GM21576 (cell line): ENCODE measurements around the gene TMEM185A.
"Not testable (repeated sequence)": the region's sequence is repeated elsewhere in the genome, so short reads cannot be mapped to it uniquely, and the experiment has no call there.

Experiments
- ATAC-seq: cut with Tn5 transposase; IDR thresholded peaks from one replicate; pipeline ENCODE4 v1.9.1; 2021; ENCODE audit warnings: mild to moderate bottlenecking, moderate library complexity; ENCODE audit not compliant: unreplicated experiment

TMEM185A gene

DNA sequence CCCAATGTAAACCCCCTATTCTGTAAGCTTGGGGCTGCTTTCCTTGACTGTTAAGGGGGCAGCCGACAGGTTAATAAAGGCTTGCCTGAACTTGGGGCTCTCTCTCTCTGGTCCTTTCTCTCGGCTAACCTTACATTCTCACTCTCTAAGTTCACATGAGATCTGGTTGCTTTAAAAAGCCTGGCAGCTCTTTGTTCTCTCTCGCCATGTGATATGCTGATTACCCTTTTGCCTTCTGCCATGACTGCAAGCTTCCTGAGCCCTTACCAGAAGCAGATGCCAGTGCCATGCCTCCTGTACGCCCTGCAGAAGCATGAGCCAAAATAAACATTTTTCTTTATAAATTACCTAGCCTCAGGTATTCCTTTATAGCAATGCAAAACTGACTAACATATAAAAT is 76.3 kb downstream of the TMEM185A start:
- ATAC-seq = not testable (repeated sequence)

DNA sequence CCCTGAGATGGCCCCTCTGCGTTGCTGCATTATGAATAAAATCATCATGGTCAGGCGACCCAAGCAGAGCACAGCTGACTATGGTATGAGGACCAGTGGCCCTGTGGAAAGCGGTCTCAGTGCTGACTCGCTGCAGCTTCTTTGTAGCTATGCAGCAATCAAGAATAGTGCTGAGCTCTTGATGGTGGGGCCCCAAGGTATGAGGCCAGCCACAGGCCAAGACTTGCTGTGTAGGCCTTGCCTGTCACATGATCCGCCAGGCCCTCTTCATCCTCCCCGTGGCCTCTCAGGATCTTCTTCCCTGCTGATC is 79.7 kb downstream of the TMEM185A start:
- ATAC-seq = not testable (repeated sequence)

DNA sequence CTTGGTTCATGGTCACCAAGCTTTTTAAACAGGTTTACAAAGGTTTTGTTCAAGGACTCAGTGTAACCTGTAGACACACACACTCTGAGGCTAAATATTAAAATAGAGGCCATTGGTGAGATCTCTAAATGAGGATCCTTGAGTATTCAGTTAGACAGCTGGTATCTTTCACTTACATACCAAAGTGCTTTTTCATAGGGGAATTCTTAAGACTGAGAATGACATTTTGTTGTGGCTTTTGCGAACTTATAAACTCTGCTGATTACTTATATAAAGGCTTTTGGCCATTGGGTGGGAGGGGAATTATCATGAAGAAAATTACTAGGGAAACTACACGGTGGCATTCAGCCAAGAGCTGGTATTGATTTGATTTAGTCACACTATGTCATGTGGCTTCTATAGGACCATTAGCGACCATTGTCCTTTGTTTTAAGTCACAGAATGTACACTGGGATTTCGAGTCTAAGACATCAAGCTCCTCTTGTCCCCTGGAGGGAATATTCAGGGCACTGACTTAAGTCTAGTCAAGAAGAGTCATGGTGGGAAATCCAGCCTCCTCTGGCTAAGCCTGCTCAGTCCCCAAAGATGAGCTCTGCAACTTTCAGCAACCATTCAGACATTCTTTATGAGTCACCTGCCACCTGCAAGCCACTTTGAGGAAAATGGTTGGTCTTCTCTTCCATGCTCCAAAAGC is 80.2 kb downstream of the TMEM185A start:
- not testable (repeated sequence) for ATAC-seq

DNA sequence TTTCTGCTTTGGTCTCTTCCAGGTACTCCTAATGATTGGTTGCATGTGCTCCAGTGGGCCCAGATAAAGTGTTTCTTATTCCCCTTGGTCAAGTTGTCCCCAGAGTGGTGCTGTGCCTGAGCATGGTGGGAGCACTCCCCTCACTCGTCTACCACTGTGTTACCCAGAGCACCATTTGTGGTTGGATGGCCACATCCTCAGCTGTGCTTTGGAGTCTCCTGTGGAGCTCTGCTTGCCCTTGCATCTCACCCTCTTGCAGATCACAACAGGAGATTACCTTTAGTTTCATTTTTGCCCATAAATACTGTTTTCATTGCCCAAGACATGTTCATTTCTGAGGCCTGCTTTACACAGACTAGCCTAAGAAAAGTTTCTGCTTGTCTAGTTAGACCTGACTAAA is 81.1 kb downstream of the TMEM185A start:
- ATAC-seq = not testable (repeated sequence)

DNA sequence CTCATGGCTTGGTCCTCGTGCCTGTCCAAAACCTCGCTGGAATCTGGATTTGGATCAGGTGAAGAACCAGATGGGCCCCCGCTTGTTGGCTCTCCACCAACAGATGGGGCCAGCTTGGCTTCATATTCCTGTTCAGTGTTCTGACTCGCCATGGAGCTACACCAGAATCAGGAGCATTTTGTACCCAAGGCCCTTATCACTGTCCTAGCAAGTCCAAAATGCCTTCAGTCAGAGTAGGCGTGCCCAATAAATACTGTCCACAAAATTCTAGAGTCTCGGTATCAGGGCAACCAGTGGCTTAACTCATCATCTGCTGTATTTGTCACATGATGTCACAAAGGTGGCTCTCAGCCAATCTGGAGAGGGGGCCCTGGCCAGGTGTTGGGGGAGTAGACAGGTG is 81.9 kb downstream of the TMEM185A start, which contains the start of gene HSFX3:
Gene HSFX3 (minus strand): TSS at position 224 of the 400 bp plus-strand sequence. CDS start 72 bp downstream, at position 152.
- ATAC-seq = not testable (repeated sequence)

DNA sequence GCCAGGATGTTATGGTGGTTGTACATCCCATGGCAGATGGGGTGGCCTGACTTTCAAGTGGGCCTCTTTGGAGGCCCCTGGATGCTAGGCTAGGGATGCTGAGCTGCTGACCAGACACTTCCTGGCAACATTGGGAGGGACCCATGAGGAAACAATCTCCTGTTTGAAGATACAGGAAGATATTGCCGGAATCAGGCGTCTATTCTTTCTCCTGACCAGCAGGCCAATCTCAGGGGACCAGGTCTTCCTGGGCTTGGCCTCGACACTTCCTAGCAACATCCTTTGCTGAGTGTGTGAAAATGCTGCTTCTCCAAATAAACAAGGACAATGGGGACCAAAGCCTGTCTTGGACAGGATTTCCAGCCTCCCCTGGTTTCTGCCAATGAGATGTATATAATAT is 83.8 kb downstream of the TMEM185A start:
- ATAC-seq = not testable (repeated sequence)

DNA sequence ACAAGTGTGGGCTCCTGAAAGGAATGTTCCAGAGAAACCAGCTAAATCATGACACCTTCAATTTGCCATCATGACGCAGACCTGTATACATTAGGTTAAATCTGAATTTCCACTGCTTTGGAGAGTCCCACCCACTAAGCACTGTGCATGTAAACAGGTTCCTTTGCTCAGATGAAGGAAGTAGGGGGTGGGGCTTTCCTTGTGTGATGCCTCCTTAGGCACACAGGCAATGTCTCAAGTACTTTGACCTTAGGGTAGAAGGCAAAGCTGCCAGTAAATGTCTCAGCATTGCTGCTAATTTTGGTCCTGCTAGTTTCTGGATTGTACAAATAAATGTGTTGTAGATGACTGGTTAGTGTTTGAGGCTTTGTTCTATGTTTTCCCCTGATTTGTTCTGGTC is 84.6 kb downstream of the TMEM185A start:
- ATAC-seq = not testable (repeated sequence)
